ENCODE results near the gene TRIO. TPM values are rescaled to one million over a fixed set of nuclear protein-coding genes. Genes with fewer than 3 reads are reported as not detected.

TRIO gene
- polyA plus RNA-seq, 1 of the 3 experiments (the other 2 are of a cell fraction) = 229 TPM

GRCh38 chr5:14518638-14519037, 375.5 kb downstream of the TRIO start:
- H3K9me2 ChIP-seq = no peaks in the 10 kb centered on the region
- no peak for DNase-seq
- no peak overlapping the region for H2AFZ ChIP-seq (ENCODE audit: low read depth)
- no peaks in the 10 kb centered on the region for H3K4me1 ChIP-seq (ENCODE audit: control insufficient read depth in 1 of 2, insufficient read depth in 2 of 2, low read depth in 1 of 2, low read length in 1 of 2)
- 81% methylated on average over 7 of the region's 7 CpGs for WGBS (ENCODE audit: low lambda C conversion rate)
- H3K79me2 ChIP-seq (ENCODE audit: insufficient read depth) = no peaks in the 10 kb centered on the region
- no peak overlapping the region for H3K4me3 ChIP-seq (ENCODE audit: low read depth in 2 of 2, low read length in 1 of 2)
- CTCF ChIA-PET = no interaction called here
- H3K27ac ChIP-seq (ENCODE audit: low read depth in 2 of 2, low read length in 1 of 2) = no peak overlapping the region
- TF ChIP-seq SIN3A (IDR thresholded peaks at IDR 0.05; ENCODE audit: borderline replicate concordance, low read depth, low read length) (no peak), MAX (IDR thresholded peaks at IDR 0.05; ENCODE audit: low read depth) (no peak), PBX3 (IDR thresholded peaks at IDR 0.05) (no peak), CTCF (IDR thresholded peaks at IDR 0.05) (no peak), RXRA (IDR thresholded peaks at IDR 0.05; ENCODE audit: borderline replicate concordance, low read depth) (no peak), ELF1 (IDR thresholded peaks at IDR 0.05) (no peak), RFX5 (IDR thresholded peaks at IDR 0.05; ENCODE audit: low read length) (no peak), NFIC (IDR thresholded peaks at IDR 0.05; ENCODE audit: borderline replicate concordance) (no peak), FOSL2 (IDR thresholded peaks at IDR 0.05; ENCODE audit: borderline replicate concordance, low read depth) (no peak), GATA2 (CRISPR knock-in tag; IDR thresholded peaks at IDR 0.05) (no peak), FOXM1 (IDR thresholded peaks at IDR 0.05; ENCODE audit: low read depth) (no peak)
- no peaks in the 10 kb centered on the region for H3K27me3 ChIP-seq (ENCODE audit: insufficient read depth)
- no peaks in the 10 kb centered on the region for H3K36me3 ChIP-seq (replicated peaks in 1 of 2; ENCODE audit: control insufficient read depth in 1 of 2, insufficient read depth in 2 of 2, low read length in 1 of 2)
- no peak overlapping the region for H3K9ac ChIP-seq
- no peaks in the 10 kb centered on the region for H3K9me3 ChIP-seq
- peaks cover 4% of the 10 kb centered on the region for H3F3A ChIP-seq (replicated peaks; ENCODE audit: insufficient read depth)
- H3K4me2 ChIP-seq = no peak overlapping the region
- H4K20me1 ChIP-seq (ENCODE audit: insufficient read depth) = no peaks in the 10 kb centered on the region
- POLR2A ChIA-PET = no interaction called here

- Histone ChIP-seq H3K27ac (ENCODE audit: low read depth in 2 of 2, low read length in 1 of 2) (no peak overlapping the region), H3K79me2 (ENCODE audit: insufficient read depth) (no peaks in the 10 kb centered on the region), H3K36me3 (replicated peaks in 1 of 2; ENCODE audit: control insufficient read depth in 1 of 2, insufficient read depth in 2 of 2, low read length in 1 of 2) (no peaks in the 10 kb centered on the region), H2AFZ (ENCODE audit: low read depth) (no peak overlapping the region), H3K27me3 (ENCODE audit: insufficient read depth) (no peaks in the 10 kb centered on the region), H3K9ac (no peak overlapping the region), H3K4me1 (ENCODE audit: control insufficient read depth in 1 of 2, insufficient read depth in 2 of 2, low read depth in 1 of 2, low read length in 1 of 2) (peaks cover 0 to 5% of the 10 kb centered on the region in 2 experiments; a peak in 1 of 4 replicates), H4K20me1 (ENCODE audit: insufficient read depth) (no peaks in the 10 kb centered on the region), H3K4me3 (ENCODE audit: low read depth in 2 of 2, low read length in 1 of 2) (no peak overlapping the region), H3F3A (replicated peaks; ENCODE audit: insufficient read depth) (no peaks in the 10 kb centered on the region), H3K4me2 (no peak overlapping the region), H3K9me2 (no peaks in the 10 kb centered on the region), H3K9me3 (no peaks in the 10 kb centered on the region)
- TF ChIP-seq CHD2 (IDR thresholded peaks at IDR 0.05; ENCODE audit: low read length, partially characterized antibody) (no peak), USF2 (IDR thresholded peaks at IDR 0.05; ENCODE audit: borderline replicate concordance, low read depth, low read length) (no peak), NRF1 (IDR thresholded peaks at IDR 0.05; ENCODE audit: low read depth, low read length) (no peak), RCOR1 (IDR thresholded peaks at IDR 0.05; ENCODE audit: low read length) (no peak), EZH2phosphoT487 (IDR thresholded peaks at IDR 0.05; ENCODE audit: borderline replicate concordance, low read depth) (no peak), RAD21 (IDR thresholded peaks at IDR 0.05; ENCODE audit: low read length) (no peak), REST (IDR thresholded peaks at IDR 0.05; ENCODE audit: low read depth, low read length) (no peak)
- WGBS (ENCODE audit: low lambda C conversion rate) = 77% methylated on average over 10 of the region's 10 CpGs
- ChIA-PET CTCF (no interaction called here), POLR2A (no interaction called here)
- DNase-seq = no peak
These were observed 378.6 kb downstream of the TRIO start for GRCh38 chr5:14521748-14522147.
